Panc1 (cell line): ENCODE results near the gene NUDT13.

ENCODE experiments used
- CTCF ChIP-seq: fragments of 450-650 bp; IDR thresholded peaks from 2 replicates; pipeline ENCODE4 v1.5.1; 2017; ENCODE audit warnings: mild to moderate bottlenecking
- REST ChIP-seq, 2 experiments: IDR thresholded peaks; 2 replicates each; pipeline ENCODE4 v1.6.1; 2011 to 2012; ENCODE audit warnings: low read depth in 2 of 2, control low read depth in 1 of 2, low read length in 1 of 2, mild to moderate bottlenecking in 1 of 2, moderate library complexity in 1 of 2; ENCODE audit not compliant: insufficient read depth in 1 of 2

DNA sequence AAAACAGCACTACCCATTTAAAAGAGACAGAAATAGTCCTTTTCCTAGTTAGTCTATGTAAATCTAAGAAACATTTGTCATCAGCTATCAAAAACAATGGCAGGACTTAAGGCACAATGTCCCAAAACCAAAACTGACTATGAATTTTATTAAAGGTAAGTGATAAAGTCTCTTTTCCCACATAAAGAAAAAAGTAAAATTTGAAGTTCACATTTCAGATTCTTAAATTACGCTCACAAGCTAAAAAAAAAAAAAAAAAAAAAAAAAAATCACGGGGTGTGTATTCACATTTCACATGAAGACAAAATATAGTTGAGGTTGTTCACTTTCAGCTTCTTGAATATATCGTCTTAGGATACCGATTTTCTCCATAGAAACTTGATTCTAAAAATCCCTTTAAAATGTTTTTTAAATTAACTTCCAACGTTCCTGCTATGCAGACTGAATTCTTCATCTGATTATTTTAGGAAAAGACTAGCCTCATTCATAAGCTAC is 15.2 kb upstream of the NUDT13 start:
- TF ChIP-seq CTCF (no peak), REST (IDR thresholded peaks at IDR 0.05; ENCODE audit: insufficient read depth in 1 of 2, low read depth in 2 of 2, low read length in 1 of 2) (no peak)
